ENCODE results near the gene PTPN14.
"Not testable (repeated sequence)": the region's sequence is repeated elsewhere in the genome, so short reads cannot be mapped to it uniquely, and the experiment has no call there.

DNA sequence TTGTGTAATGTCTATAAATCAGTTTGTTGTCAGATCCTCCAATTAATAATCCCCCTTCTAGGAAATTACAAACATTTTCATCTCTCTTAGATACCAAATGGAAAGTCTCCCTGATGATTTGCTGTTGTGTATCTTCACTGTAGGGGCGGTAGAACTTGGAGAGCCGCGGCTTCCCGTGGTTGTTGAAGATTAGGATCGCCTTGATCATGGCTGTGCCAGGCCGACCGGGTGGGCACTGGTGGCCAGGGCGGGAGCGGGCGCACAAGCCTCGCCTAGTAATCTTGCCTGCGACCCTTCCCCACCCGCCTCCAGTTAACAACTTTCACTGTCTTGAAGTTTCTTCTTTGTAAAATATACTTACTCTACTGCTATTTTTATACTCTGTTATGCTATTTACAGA, 68.2 kb downstream of the PTPN14 start:
- not testable (repeated sequence) for TF ChIP-seq CTCF (conservative IDR thresholded peaks at IDR 0.05; ENCODE audit: low read depth in 2 of 2); JUNB (IDR thresholded peaks at IDR 0.05; ENCODE audit: unreplicated experiment); EZH2 (IDR thresholded peaks at IDR 0.05; ENCODE audit: low read depth, unreplicated experiment); POLR2AphosphoS5 (IDR thresholded peaks at IDR 0.05; ENCODE audit: low read depth); REST (IDR thresholded peaks at IDR 0.05; ENCODE audit: unreplicated experiment); EZH2phosphoT487 (IDR thresholded peaks at IDR 0.05; ENCODE audit: unreplicated experiment); ZNF331 (CRISPR knock-in tag; IDR thresholded peaks at IDR 0.05; ENCODE audit: low read depth); CREB1 (CRISPR knock-in tag; IDR thresholded peaks at IDR 0.05; ENCODE audit: low read depth); STAT1 (IDR thresholded peaks at IDR 0.05; ENCODE audit: unreplicated experiment)
- TF ChIP-seq, protein P1, sequence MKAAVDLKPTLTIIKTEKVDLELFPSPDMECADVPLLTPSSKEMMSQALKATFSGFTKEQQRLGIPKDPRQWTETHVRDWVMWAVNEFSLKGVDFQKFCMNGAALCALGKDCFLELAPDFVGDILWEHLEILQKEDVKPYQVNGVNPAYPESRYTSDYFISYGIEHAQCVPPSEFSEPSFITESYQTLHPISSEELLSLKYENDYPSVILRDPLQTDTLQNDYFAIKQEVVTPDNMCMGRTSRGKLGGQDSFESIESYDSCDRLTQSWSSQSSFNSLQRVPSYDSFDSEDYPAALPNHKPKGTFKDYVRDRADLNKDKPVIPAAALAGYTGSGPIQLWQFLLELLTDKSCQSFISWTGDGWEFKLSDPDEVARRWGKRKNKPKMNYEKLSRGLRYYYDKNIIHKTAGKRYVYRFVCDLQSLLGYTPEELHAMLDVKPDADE (IDR thresholded peaks at IDR 0.05), result not testable (repeated sequence)
- TF ChIP-seq, protein P2, sequence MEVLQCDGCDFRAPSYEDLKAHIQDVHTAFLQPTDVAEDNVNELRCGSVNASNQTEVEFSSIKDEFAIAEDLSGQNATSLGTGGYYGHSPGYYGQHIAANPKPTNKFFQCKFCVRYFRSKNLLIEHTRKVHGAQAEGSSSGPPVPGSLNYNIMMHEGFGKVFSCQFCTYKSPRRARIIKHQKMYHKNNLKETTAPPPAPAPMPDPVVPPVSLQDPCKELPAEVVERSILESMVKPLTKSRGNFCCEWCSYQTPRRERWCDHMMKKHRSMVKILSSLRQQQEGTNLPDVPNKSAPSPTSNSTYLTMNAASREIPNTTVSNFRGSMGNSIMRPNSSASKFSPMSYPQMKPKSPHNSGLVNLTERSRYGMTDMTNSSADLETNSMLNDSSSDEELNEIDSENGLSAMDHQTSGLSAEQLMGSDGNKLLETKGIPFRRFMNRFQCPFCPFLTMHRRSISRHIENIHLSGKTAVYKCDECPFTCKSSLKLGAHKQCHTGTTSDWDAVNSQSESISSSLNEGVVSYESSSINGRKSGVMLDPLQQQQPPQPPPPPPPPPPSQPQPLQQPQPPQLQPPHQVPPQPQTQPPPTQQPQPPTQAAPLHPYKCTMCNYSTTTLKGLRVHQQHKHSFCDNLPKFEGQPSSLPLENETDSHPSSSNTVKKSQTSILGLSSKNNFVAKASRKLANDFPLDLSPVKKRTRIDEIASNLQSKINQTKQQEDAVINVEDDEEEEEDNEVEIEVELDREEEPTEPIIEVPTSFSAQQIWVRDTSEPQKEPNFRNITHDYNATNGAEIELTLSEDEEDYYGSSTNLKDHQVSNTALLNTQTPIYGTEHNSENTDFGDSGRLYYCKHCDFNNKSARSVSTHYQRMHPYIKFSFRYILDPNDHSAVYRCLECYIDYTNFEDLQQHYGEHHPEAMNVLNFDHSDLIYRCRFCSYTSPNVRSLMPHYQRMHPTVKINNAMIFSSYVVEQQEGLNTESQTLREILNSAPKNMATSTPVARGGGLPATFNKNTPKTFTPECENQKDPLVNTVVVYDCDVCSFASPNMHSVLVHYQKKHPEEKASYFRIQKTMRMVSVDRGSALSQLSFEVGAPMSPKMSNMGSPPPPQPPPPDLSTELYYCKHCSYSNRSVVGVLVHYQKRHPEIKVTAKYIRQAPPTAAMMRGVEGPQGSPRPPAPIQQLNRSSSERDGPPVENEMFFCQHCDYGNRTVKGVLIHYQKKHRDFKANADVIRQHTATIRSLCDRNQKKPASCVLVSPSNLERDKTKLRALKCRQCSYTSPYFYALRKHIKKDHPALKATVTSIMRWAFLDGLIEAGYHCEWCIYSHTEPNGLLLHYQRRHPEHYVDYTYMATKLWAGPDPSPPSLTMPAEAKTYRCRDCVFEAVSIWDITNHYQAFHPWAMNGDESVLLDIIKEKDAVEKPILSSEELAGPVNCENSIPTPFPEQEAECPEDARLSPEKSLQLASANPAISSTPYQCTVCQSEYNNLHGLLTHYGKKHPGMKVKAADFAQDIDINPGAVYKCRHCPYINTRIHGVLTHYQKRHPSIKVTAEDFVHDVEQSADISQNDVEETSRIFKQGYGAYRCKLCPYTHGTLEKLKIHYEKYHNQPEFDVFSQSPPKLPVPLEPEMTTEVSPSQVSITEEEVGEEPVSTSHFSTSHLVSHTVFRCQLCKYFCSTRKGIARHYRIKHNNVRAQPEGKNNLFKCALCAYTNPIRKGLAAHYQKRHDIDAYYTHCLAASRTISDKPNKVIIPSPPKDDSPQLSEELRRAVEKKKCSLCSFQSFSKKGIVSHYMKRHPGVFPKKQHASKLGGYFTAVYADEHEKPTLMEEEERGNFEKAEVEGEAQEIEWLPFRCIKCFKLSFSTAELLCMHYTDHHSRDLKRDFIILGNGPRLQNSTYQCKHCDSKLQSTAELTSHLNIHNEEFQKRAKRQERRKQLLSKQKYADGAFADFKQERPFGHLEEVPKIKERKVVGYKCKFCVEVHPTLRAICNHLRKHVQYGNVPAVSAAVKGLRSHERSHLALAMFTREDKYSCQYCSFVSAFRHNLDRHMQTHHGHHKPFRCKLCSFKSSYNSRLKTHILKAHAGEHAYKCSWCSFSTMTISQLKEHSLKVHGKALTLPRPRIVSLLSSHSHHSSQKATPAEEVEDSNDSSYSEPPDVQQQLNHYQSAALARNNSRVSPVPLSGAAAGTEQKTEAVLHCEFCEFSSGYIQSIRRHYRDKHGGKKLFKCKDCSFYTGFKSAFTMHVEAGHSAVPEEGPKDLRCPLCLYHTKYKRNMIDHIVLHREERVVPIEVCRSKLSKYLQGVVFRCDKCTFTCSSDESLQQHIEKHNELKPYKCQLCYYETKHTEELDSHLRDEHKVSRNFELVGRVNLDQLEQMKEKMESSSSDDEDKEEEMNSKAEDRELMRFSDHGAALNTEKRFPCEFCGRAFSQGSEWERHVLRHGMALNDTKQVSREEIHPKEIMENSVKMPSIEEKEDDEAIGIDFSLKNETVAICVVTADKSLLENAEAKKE (CRISPR knock-in tag; IDR thresholded peaks at IDR 0.05), result not testable (repeated sequence)

All from GM23338 (cell line).